Measurements from ENCODE around the gene CARS2.

The CARS2 gene

GRCh38 chr13:110653271-110653670 lies 52.6 kb downstream of the CARS2 start:
- TF ChIP-seq CTCF (IDR thresholded peaks at IDR 0.05; ENCODE audit: low read depth, low read length, missing control alignments): no peak
- no peak overlapping the region for H3K4me3 ChIP-seq (replicated peaks; ENCODE audit: low read depth, low read length)
- no peak for DNase-seq (ENCODE audit: extremely low read depth, low read depth)

GRCh38 chr13:110652764-110653163 lies 53.2 kb downstream of the CARS2 start:
- no peak for TF ChIP-seq CTCF (IDR thresholded peaks at IDR 0.05; ENCODE audit: low read depth, low read length, missing control alignments)
- H3K4me3 ChIP-seq (replicated peaks; ENCODE audit: low read depth, low read length): no peak overlapping the region
- no peak for DNase-seq (ENCODE audit: extremely low read depth, low read depth)

- no peak for TF ChIP-seq CTCF (IDR thresholded peaks at IDR 0.05; ENCODE audit: low read depth, low read length, missing control alignments)
- H3K4me3 ChIP-seq (replicated peaks; ENCODE audit: low read depth, low read length): no peak overlapping the region
- DNase-seq (ENCODE audit: extremely low read depth, low read depth): no peak
These were observed 53.6 kb downstream of the CARS2 start for GRCh38 chr13:110652231-110652730.

- no peak for TF ChIP-seq CTCF (IDR thresholded peaks at IDR 0.05; ENCODE audit: low read depth, low read length, missing control alignments)
- no peak for DNase-seq (ENCODE audit: extremely low read depth, low read depth)
These were observed 54.1 kb downstream of the CARS2 start for GRCh38 chr13:110651726-110652230.

GRCh38 chr13:110651271-110651670 lies 54.6 kb downstream of the CARS2 start:
- H3K4me3 ChIP-seq (replicated peaks; ENCODE audit: low read depth, low read length): no peak overlapping the region
- no peak for TF ChIP-seq CTCF (IDR thresholded peaks at IDR 0.05; ENCODE audit: low read depth, low read length, missing control alignments)
- no peak for DNase-seq (ENCODE audit: extremely low read depth, low read depth)

More at GRCh38 chr13:110651726-110652230, 54.1 kb downstream of the CARS2 start:
- H3K4me3 ChIP-seq (replicated peaks; ENCODE audit: low read depth, low read length): no peak overlapping the region

GRCh38 chr13:110650436-110650835 lies 55.5 kb downstream of the CARS2 start:
- H3K4me3 ChIP-seq (replicated peaks; ENCODE audit: low read depth, low read length): no peak overlapping the region
- DNase-seq (ENCODE audit: extremely low read depth, low read depth): no peak
- no peak for TF ChIP-seq CTCF (IDR thresholded peaks at IDR 0.05; ENCODE audit: low read depth, low read length, missing control alignments)

GRCh38 chr13:110649551-110649950 lies 56.4 kb downstream of the CARS2 start:
- TF ChIP-seq CTCF (IDR thresholded peaks at IDR 0.05; ENCODE audit: low read depth, low read length, missing control alignments): no peak
- H3K4me3 ChIP-seq (replicated peaks; ENCODE audit: low read depth, low read length): no peak overlapping the region
- no peak for DNase-seq (ENCODE audit: extremely low read depth, low read depth)

Data from HFF-Myc (cell line).